SU-DHL-6 (cell line): Measurements from ENCODE around the gene QPCTL.

ENCODE experiments used
- H2AFZ ChIP-seq: fragments of 200-600 bp; sonication (generic); 2 replicates; pipeline ENCODE4 v1.6.1; 2014; ENCODE audit warnings: low read depth, mild to moderate bottlenecking, moderate library complexity, mixed read lengths, antibody characterized with exemption, low read length; ENCODE audit not compliant: severe bottlenecking
- H3F3A ChIP-seq: fragments of 200-600 bp; shearing (Covaris generic); 2 replicates; pipeline ENCODE4 v1.6.0; 2016; ENCODE audit warnings: antibody characterized with exemption, mild to moderate bottlenecking; ENCODE audit not compliant: insufficient read depth
- H3K27ac ChIP-seq: fragments of 200-600 bp; sonication (generic); 2 replicates; pipeline ENCODE4 v1.5.1; 2016; ENCODE audit warnings: low read depth, mild to moderate bottlenecking, low read length, moderate library complexity, mixed read lengths
- H3K27me3 ChIP-seq: fragments of 200-600 bp; sonication (generic), shearing (Covaris generic); 2 replicates; pipeline ENCODE4 v1.6.0; 2014; ENCODE audit warnings: mild to moderate bottlenecking, low read length
- H3K36me3 ChIP-seq: fragments of 200-600 bp; sonication (generic); 2 replicates; pipeline ENCODE4 v1.6.1; 2014; ENCODE audit warnings: mild to moderate bottlenecking, low read length, mixed read lengths
- H3K4me2 ChIP-seq: fragments of 300-600, 200-600 bp; shearing (Covaris generic), sonication (generic); 2 replicates; pipeline ENCODE4 v1.6.0; 2014; ENCODE audit warnings: low read length, low read depth, mild to moderate bottlenecking; ENCODE audit not compliant: poor library complexity, severe bottlenecking
- H3K4me3 ChIP-seq: fragments of 200-600 bp; sonication (generic); 2 replicates; pipeline ENCODE4 v1.5.1; 2014; ENCODE audit warnings: antibody characterized with exemption, low read length, mild to moderate bottlenecking, mixed read lengths; ENCODE audit not compliant: insufficient read depth, poor library complexity, severe bottlenecking
- H3K79me2 ChIP-seq: fragments of 200-600 bp; sonication (generic); 2 replicates; pipeline ENCODE4 v1.6.1; 2014; ENCODE audit warnings: mild to moderate bottlenecking, low read length, moderate library complexity; ENCODE audit not compliant: insufficient read depth
- H3K9ac ChIP-seq: fragments of 200-600 bp; sonication (generic); 2 replicates; pipeline ENCODE4 v1.7.0; 2014; ENCODE audit warnings: mild to moderate bottlenecking, low read length
- H3K9me2 ChIP-seq: fragments of 200-600 bp; sonication (generic); replicated peaks from 2 replicates; pipeline ENCODE4 v1.6.1; 2014; ENCODE audit warnings: low read length; ENCODE audit not compliant: insufficient read depth
- H3K9me3 ChIP-seq: fragments of 200-600 bp; sonication (generic); 2 replicates; pipeline ENCODE4 v1.6.1; 2014; ENCODE audit warnings: low read length, mixed read lengths; ENCODE audit not compliant: insufficient read depth
- H4K20me1 ChIP-seq: fragments of 200-600 bp; sonication (generic); 2 replicates; pipeline ENCODE4 v1.6.1; 2014; ENCODE audit warnings: low read depth, mild to moderate bottlenecking, antibody characterized with exemption, low read length, moderate library complexity, mixed read lengths
- EZH2phosphoT487 ChIP-seq: fragments of 200-600 bp; sonication (generic), shearing (Covaris generic); conservative IDR thresholded peaks from 2 replicates; pipeline ENCODE4 v1.6.1; 2018; ENCODE audit warnings: mild to moderate bottlenecking, antibody characterized with exemption, low read length, moderate library complexity, mixed read lengths
- TF ChIP-seq, protein P1 (sequence below): fragments of 200-600 bp; sonication (generic); IDR thresholded peaks from one replicate; pipeline ENCODE4 v1.5.1; 2017; ENCODE audit warnings: antibody characterized with exemption, mild to moderate bottlenecking, low read length, moderate library complexity; ENCODE audit not compliant: insufficient read depth, poor library complexity, severe bottlenecking

The QPCTL gene

DNA sequence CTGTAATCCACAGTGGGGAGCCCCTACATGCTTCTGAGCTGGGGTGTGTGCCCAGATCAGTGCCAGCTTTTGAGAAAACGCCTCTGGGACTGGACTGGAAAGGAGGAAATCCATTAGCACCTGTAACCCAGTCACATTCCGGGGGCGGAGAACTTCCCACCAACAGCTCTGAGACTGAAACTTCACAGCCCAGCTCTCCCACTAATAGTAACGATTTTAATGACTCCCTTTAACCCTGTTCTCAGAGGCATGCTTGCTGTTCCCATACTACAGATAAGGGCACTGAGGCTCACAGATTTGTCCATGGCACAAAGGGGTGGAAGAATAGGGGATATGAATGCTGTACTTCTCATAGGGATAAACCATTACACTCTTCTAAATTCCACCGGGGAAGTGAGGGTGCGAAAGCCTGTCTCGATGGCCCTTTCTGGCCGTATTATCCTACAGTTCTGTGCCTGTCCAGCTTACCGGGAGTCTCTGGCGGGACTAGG lies 37.4 kb downstream of the QPCTL start:
- no peaks in the 10 kb centered on the region for H3K9me3 ChIP-seq
- peaks cover 5% of the 10 kb centered on the region for H3F3A ChIP-seq
- H3K4me2 ChIP-seq, result peak overlapping the region; percentile 71
- TF ChIP-seq, protein P1, sequence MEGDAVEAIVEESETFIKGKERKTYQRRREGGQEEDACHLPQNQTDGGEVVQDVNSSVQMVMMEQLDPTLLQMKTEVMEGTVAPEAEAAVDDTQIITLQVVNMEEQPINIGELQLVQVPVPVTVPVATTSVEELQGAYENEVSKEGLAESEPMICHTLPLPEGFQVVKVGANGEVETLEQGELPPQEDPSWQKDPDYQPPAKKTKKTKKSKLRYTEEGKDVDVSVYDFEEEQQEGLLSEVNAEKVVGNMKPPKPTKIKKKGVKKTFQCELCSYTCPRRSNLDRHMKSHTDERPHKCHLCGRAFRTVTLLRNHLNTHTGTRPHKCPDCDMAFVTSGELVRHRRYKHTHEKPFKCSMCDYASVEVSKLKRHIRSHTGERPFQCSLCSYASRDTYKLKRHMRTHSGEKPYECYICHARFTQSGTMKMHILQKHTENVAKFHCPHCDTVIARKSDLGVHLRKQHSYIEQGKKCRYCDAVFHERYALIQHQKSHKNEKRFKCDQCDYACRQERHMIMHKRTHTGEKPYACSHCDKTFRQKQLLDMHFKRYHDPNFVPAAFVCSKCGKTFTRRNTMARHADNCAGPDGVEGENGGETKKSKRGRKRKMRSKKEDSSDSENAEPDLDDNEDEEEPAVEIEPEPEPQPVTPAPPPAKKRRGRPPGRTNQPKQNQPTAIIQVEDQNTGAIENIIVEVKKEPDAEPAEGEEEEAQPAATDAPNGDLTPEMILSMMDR, result no peak
- no peak for TF ChIP-seq EZH2phosphoT487
- no peak overlapping the region for H2AFZ ChIP-seq
- no peaks in the 10 kb centered on the region for H3K9me2 ChIP-seq
- H3K9ac ChIP-seq, result peak overlapping the region; percentile 90
- peaks cover 58% of the 10 kb centered on the region for H3K79me2 ChIP-seq
- H3K27ac ChIP-seq, result peak overlapping the region; percentile 45
- H3K4me3 ChIP-seq, result peak overlapping the region; percentile 82
- H4K20me1 ChIP-seq, result no peaks in the 10 kb centered on the region
- H3K27me3 ChIP-seq, result no peaks in the 10 kb centered on the region
- no peaks in the 10 kb centered on the region for H3K36me3 ChIP-seq

DNA sequence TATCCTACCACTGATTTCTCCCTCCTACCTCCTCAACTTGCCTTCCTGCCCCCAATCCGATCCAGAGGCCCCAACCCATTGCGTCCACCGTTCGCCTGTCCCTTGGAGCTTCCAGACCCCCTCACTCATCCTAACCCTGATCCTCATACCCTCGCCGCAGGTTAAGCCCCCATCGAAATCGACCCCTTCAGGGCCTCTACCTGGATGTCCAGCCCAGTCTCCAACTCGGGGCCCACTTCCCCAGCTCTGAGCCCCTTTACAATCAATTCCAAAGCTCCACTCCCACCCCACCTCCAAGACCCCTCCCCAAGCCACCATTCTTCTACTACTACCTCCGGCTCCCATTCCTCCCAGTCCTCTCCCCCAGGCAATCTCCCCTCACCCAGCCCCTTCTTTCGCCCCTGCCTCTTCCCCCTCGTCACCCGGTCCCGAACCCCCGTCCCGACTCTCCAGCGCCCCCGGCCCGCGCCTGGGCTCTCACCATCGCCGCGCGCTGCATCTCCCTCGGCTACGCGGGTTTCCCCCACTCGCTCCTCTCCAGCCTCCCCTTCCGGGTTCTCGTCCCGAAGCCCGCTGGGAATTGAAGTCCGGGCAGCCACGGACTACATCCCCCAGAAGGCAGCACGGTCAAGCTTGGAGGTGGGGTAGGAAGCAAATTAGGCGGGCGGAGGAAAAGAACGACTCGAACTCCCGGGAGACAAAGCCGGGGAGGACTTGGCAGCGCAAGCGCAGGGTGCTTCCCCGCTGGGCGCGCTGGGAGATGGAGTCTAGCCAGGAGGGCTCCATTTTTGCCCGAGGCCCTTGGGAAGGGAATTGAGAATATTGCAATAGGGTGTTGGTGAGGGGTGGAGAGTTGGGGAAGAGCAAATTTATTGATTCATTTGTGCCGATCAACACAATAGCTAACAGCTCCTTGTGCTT lies 38.2 kb downstream of the QPCTL start, which contains the start of gene FBXO46:
TSS of gene FBXO46 (minus strand) at position 529 of the 921 bp plus-strand sequence. CDS start 17,401 bp downstream, outside the sequence.
- Histone ChIP-seq H3K36me3 (no peaks in the 10 kb centered on the region), H3K79me2 (peaks cover 50% of the 10 kb centered on the region), H3K9me3 (no peaks in the 10 kb centered on the region), H3F3A (peaks cover 5% of the 10 kb centered on the region), H4K20me1 (no peaks in the 10 kb centered on the region), H3K9ac (peak within 1 kb of the TSS; percentile 90), H3K9me2 (no peaks in the 10 kb centered on the region), H3K4me2 (peak within 1 kb of the TSS; percentile 71), H3K4me3 (peak within 1 kb of the TSS; percentile 82), H3K27me3 (no peaks in the 10 kb centered on the region), H3K27ac (peak within 1 kb of the TSS; percentile 45), H2AFZ (peak within 1 kb of the TSS; percentile 45)
- TF ChIP-seq, protein P1, result peak; percentile 39
- TF ChIP-seq EZH2phosphoT487, result no peak

DNA sequence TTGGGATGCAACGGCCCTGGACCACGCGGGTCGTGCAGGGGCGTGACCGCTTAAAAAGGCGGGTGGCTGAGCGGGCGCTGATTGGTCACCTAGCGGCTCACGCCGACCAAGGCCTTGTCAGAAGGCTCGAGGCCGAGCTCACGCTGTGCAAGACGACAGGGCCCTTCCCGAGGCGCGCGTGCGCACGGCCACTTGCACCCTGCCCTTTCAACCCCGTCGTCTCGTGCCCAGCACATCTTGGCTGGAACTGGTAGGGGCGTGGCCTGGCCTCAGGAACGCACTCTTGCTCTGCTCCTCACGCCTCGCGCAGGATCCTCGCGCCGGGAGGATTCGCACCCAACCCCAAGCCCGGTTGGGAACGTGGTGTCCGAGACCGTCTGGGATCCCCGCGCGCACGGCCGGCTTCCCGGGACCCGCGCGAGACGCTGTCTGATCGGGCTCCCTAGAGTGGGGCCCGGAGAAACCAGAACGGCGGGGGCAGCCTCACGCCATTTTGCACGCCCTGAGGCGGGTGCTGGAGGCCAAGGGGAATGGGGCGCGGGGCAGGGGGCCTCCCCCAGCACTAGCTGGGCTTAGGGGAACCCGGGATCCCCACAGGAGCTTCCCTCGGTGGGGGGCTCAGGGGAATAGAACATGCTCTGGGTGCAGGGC lies 40.8 kb downstream of the QPCTL start, which contains the start of gene MEIOSIN:
TSS of gene MEIOSIN (plus strand) at position 280 of the 651 bp plus-strand sequence. CDS start 1,938 bp downstream, outside the sequence.
- H3K79me2 ChIP-seq, result peaks cover 24% of the 10 kb centered on the region
- H3K27me3 ChIP-seq, result no peaks in the 10 kb centered on the region
- H3F3A ChIP-seq, result peaks cover 5% of the 10 kb centered on the region
- no peaks in the 10 kb centered on the region for H3K36me3 ChIP-seq
- no peak within 1 kb of the TSS for H3K9ac ChIP-seq
- no peak within 1 kb of the TSS for H2AFZ ChIP-seq
- no peak for TF ChIP-seq EZH2phosphoT487
- TF ChIP-seq, protein P1, result no peak
- no peak within 1 kb of the TSS for H3K27ac ChIP-seq
- no peak within 1 kb of the TSS for H3K4me3 ChIP-seq
- H3K9me3 ChIP-seq, result no peaks in the 10 kb centered on the region
- no peak within 1 kb of the TSS for H3K4me2 ChIP-seq
- H4K20me1 ChIP-seq, result no peaks in the 10 kb centered on the region
- H3K9me2 ChIP-seq, result no peaks in the 10 kb centered on the region
